Embryonic facial prominence (tissue), 1 donor: ENCODE measurements around the gene KCNC3.

Experiments
- DNase-seq: peaks from one replicate; pipeline ENCODE4 v3.0.0-alpha.2; 2016; ENCODE audit errors: extremely low spot score

The KCNC3 gene

GRCh38 chr19:50327461-50328223, 1.5 kb downstream of the KCNC3 start:
- no peak for DNase-seq

- no peak for DNase-seq
Observed at GRCh38 chr19:50327013-50327412, 2.2 kb downstream of the KCNC3 start.

GRCh38 chr19:50326101-50326664, 3.0 kb downstream of the KCNC3 start:
- no peak for DNase-seq

GRCh38 chr19:50325310-50326100, 3.7 kb downstream of the KCNC3 start:
- DNase-seq, result no peak

- no peak for DNase-seq
Observed at GRCh38 chr19:50324331-50324730, 4.8 kb downstream of the KCNC3 start.

GRCh38 chr19:50323782-50324133, 5.4 kb downstream of the KCNC3 start:
- DNase-seq, result no peak

GRCh38 chr19:50322931-50323781, 6.0 kb downstream of the KCNC3 start:
- DNase-seq, result no peak

GRCh38 chr19:50322234-50322633, 6.9 kb downstream of the KCNC3 start:
- DNase-seq, result no peak

GRCh38 chr19:50321831-50322230, 7.3 kb downstream of the KCNC3 start:
- no peak for DNase-seq

- no peak for DNase-seq
Observed at GRCh38 chr19:50320596-50320995, 8.6 kb downstream of the KCNC3 start.

GRCh38 chr19:50320051-50320450, 9.1 kb downstream of the KCNC3 start:
- no peak for DNase-seq

- DNase-seq, result no peak
Observed at GRCh38 chr19:50319156-50319555, 10.0 kb downstream of the KCNC3 start.

GRCh38 chr19:50318438-50318837, 10.7 kb downstream of the KCNC3 start:
- DNase-seq, result no peak

GRCh38 chr19:50317115-50317514, 12.1 kb downstream of the KCNC3 start:
- DNase-seq, result no peak

GRCh38 chr19:50315773-50316448, 13.3 kb downstream of the KCNC3 start:
- no peak for DNase-seq

- no peak for DNase-seq
Observed at GRCh38 chr19:50314724-50315708, 14.2 kb downstream of the KCNC3 start.

GRCh38 chr19:50313812-50314536, 15.2 kb downstream of the KCNC3 start:
- DNase-seq, result no peak

- DNase-seq, result no peak
Observed at GRCh38 chr19:50312967-50313811, 16.0 kb downstream of the KCNC3 start.
